Ramos (cell line): ENCODE data around the gene ATP6V0E2.

ENCODE experiments used
- in situ Hi-C: fragments of 300-500 bp; cut with MboI; formaldehyde crosslinking; loops from one replicate; pipeline ENCODE4 v1.14.3; 2022; ENCODE audit warnings: low sequenced_read_pairs; ENCODE audit not compliant: unreplicated experiment

The ATP6V0E2 gene

GRCh38 chr7:149860821-149861727, 12.7 kb upstream of the ATP6V0E2 start:
- in situ Hi-C loops, result no loop called here

DNA sequence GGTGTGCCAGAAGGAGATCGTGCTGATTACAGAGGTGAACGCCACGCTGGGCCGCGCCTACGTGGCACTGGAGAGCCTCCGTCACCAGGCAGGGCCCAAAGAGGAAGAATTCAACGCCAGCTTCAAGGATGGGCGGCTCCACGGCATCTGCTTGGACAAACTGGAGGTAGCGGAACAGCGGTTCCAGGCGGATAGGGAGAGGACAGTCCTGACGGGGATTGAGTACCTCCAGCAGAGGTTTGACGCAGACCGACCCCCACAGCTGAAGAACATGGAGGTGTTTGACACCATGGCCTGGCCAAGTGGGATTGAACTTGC, 12.1 kb upstream of the ATP6V0E2 start:
- in situ Hi-C loops, result no loop called here

GRCh38 chr7:149862156-149862555, 11.6 kb upstream of the ATP6V0E2 start:
- in situ Hi-C loops, result no loop called here

GRCh38 chr7:149863500-149863899, 10.3 kb upstream of the ATP6V0E2 start:
- in situ Hi-C loops, result no loop called here

GRCh38 chr7:149864023-149864422, 9.7 kb upstream of the ATP6V0E2 start:
- in situ Hi-C loops, result no loop called here

DNA sequence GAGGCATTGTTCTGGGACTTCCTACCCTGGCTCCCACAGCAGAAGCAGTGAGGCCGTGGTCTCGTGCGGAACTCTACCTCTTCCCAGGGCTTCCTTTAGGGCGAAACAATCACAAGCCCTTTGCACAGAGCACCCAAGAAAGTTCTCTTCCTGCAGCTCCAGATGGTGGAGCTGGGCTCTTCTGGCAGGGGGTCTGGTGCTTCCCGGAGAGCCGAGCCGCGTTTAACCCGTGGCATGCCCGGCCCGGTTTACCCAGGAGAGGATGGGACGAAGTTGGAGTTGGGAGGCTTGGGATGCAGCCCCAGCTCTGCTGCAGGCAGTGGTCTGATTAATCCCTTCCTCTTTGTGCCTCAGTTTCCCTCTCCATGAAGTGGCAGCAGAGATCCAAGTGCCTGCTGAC, 9.0 kb upstream of the ATP6V0E2 start:
- in situ Hi-C loops, result no loop called here

DNA sequence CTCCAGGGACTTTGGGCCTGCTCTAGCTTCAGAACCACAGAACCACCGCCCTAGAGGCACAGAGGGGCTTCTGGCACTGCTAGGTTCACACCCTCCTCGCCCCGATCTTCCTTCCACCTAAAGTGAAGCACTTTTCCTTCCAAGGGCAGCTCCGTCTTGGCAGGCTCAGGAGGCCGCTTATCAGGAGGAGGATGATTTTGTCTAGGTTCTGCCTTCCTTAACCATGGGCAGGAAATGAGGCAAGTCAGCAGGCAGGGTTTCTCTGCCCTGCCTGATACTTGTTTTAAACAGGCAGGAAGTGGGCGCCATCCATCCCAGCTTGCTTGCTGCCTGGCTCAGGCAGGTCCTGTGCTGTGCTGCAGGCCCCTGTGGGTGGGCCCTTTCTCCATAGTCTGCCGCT, 8.3 kb upstream of the ATP6V0E2 start:
- in situ Hi-C loops, result no loop called here

DNA sequence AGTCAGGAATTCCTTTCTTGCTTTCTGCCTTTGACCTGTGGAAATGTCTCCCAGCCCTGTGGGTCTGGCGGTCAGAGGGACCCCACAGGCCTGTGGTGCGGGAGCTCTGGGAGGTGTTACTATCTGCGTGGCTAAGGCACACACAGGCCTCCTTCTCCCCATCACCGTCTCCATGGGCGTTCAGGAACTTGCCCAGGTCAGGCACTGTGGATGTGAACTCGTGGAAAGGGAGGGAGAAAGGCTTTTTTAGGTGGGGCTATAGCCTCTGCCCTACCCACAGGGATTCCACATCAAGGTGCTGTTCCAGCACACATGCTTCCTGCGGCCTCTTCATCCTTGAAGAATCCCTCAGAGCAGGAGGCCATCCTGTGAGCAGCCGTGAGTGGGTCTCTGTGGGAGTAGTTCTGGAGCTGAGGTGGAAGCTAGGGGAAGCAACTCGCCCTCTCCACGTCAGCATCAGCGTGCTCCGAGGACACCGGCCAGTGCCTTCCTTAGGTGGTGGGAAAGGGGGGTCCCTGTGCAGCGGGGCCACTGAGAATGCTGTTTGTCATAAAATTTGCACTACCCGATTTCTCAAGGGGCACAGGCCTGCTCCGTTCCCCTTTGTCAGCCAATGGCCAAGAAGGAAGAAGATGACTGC, 7.5 kb upstream of the ATP6V0E2 start:
- in situ Hi-C loops, result no loop called here

DNA sequence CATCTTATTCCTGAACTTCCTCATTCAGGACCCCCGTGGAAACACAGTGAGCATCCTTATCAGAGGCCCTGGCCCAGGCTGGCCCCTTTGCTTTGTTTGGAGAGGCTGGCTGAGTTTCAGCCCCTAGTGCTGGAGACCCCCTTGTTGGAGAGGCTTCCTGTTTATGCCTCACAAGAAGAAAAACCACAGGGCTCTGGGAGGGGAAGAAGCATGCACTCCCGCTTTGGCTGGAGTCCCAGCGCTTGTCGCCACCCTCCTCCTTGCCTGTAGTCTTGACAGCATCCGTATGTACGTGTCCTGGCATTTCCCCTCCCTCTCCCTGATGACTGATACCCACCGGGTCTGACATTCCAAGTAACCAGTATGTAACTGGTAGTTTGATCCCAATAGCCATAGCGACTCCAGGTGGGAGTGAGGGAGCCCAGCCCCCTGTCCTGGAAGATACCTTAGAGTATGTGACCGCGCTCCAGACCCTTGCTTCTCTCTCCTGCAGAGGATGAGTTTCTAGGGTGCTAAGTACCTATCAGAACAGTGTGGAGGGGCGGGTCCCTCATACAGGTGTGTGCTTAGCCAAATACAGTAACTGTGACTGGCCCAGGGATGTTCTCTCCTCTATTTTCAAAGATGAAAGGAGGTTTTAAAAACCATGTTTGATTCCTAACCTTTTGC, 6.9 kb upstream of the ATP6V0E2 start:
- in situ Hi-C loops, result no loop called here

DNA sequence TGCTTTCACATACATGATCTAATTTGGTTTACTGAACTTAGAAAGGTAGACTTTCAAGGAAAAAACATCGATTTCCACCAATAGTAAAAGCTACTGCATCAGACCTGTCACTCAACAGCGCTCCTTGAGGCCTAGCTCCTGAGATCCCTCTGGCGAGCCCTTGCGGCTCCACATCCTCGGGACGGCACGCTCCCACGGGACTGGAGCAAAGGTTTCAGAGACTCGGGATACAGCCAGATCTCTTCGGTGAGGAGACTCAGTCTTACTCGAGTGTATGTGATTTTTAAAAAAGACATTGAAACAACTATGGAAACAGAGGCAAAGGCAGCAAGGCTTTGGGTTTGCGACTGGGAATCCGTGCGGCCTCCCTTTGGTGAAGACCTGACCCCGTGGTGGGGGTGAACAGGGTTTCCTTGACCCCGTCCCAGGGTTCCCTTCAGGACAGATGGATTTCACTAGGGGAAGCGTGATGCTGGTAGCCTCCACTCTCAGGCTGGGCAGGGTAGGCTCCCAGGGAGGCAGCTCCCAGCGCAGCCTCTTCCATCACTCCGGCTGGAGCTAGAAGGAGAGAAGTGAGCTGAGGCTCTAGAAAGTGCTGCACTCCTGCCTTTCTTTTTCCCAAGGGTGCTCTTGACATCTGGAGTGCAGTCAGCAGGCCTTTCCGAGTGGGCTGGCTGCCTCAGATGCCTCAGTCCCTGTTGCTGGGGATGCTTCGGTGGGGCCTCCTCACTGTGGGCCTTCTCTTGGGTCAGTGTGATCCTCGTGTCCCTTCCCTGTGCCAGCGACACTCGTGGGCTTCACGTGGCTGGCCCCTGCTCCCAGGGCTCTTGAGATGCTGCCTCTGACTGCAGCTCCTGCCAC, 5.8 kb upstream of the ATP6V0E2 start:
- in situ Hi-C loops, result no loop called here

- in situ Hi-C loops, result no loop called here
Observed at GRCh38 chr7:149868623-149869290, 5.0 kb upstream of the ATP6V0E2 start.

DNA sequence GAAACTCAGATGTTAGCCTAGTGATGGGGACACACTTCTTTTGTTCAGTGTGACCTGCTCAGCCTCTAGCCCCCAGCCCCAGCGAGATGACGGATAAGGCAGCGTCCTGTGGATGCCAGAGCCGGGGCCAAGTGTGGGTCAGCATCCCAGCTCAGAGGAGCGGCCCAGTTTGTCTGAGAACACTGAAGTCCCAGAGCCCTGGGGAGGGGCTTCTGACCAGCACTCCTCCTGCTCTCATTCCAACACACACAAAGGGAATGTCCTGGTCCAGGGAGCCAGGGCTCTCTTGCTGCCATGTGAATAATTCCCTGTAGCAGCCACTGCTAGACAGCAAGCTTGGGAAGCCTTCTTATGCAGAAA, 4.5 kb upstream of the ATP6V0E2 start:
- in situ Hi-C loops, result no loop called here

- in situ Hi-C loops, result no loop called here
Observed at GRCh38 chr7:149869867-149870266, 3.9 kb upstream of the ATP6V0E2 start.

DNA sequence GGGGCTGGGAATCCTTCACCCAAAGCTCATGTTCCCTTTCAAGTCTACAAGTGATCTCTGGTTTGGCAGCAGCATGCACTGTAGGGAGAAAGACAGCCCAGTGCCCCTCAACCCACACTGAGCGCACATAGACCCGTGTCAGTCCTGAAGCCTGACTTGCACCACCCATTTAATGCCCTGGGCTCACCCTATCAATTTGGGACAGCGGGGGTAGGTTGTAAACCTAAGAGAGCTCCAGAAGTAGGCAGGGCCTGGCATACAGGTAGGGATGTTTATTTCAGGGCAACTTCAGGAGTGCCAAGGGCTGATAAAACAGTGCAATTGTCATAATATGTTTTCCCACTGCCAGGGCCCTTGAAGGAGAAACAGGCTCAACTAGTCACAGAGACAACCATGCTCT, 3.5 kb upstream of the ATP6V0E2 start:
- in situ Hi-C loops, result no loop called here

- in situ Hi-C loops, result no loop called here
Observed at GRCh38 chr7:149870701-149871483, 2.9 kb upstream of the ATP6V0E2 start.

DNA sequence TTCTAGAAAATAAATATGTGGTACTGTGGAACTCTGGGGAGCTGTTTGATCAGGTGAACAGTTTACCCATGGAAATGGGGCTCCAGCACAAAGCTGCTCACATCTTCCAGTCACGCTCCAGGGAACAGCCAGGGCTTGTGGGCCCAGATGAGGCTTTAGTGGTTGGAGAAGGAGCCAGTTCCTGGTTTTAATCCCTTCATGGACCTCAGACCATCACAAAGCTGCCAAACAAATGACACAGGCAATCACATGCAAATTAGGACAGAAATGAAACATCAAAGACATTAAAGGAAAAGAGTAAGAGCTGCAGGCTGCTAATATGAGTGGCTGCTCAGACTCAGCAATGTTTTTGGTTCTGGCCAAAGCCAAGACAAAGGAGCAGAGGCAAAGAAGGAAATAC, 2.2 kb upstream of the ATP6V0E2 start:
- in situ Hi-C loops, result no loop called here

DNA sequence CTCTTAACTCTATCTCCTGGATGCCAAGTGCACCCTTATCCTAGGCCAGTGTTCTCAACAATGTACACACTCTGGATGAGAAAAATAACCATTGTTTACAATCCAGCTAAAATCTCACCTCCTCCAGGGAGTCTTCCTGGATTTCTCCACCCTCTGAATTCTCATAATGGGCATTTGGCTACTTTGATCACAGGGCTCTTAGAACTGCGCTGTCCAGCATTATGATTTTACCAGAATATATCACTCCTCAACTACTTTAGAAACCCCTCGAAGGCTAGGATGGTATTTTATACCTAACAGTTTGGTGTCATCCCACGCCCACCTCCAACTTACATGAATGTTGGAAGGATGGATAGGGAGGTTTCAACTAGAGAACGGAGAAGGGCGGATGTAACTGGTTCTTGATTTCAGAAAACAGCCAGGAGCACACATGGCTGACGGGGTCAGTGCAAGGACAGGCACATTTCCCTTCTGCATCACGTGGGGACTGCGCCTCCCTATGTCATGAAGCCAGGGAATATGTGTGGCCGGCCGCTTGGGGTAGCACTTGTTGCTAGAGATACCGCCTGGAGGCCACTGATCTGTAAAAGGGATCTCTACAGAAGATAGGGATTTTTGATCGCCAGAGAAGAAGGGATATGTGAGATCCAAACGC, 1.2 kb upstream of the ATP6V0E2 start:
- in situ Hi-C loops, result no loop called here

- in situ Hi-C loops, result no loop called here
Observed at GRCh38 chr7:149873970-149874643, 338 bp downstream of the ATP6V0E2 start.
